H7 (cell line): Measurements from ENCODE around the gene MYOZ1. TPM values are rescaled to one million over a fixed set of nuclear protein-coding genes. Genes with fewer than 3 reads are reported as not detected.
"Not testable (repeated sequence)": the region's sequence is repeated elsewhere in the genome, so short reads cannot be mapped to it uniquely, and the experiment has no call there.

Experiments
- DNase-seq: peaks from one replicate; pipeline ENCODE4 v3.0.0; 2012
- H3K27me3 ChIP-seq: 2 replicates; pipeline ENCODE4 v1.6.0; 2011; ENCODE audit warnings: mild to moderate bottlenecking, low read length; ENCODE audit not compliant: control insufficient read depth, insufficient read depth
- H3K36me3 ChIP-seq: replicated peaks from 2 replicates; pipeline ENCODE4 v1.5.1; 2011; ENCODE audit warnings: low read length; ENCODE audit not compliant: control insufficient read depth, insufficient read depth
- H3K4me3 ChIP-seq: 2 replicates; pipeline ENCODE4 v1.5.1; 2011; ENCODE audit warnings: low read depth, mild to moderate bottlenecking, control low read depth, low read length, moderate library complexity; ENCODE audit not compliant: insufficient read depth
- total RNA-seq: library from RNA; depleted of rRNA; stranded (reverse); fragments of >200 nt; shearing (Covaris generic); gene quantifications from 2 replicates; pipeline ENCODE4 v1.2.3, GENCODE V29; 2014

Gene MYOZ1
- total RNA-seq, 1 experiment from 2014 or later = 2.0 TPM

GRCh38 chr10:73634421-73634820 is 6.9 kb downstream of the MYOZ1 start:
- H3K4me3 ChIP-seq = no peak overlapping the region
- H3K27me3 ChIP-seq = no peaks in the 10 kb centered on the region
- H3K36me3 ChIP-seq = no peaks in the 10 kb centered on the region
- peak; percentile 29 for DNase-seq

DNA sequence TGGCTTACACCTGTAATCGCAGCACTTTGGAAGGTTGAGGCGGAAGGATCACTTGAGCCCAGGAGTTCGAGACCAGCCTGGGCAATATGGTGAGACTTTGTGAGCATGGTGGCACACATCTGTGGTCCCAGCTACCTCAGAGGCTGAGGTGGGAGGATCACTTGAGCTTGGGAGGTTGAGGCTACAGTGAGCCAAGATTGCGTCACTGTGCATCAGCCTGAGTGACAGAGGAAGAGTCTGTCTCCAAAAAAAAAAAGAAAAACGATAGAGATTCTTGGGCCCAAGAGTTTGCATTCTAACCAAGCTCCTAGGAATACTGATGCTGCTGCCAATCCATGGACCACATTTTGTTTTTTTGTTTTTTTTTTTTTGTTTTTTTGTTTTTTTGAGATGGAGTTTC is 12.1 kb downstream of the MYOZ1 start:
- Histone ChIP-seq H3K27me3 (no peaks in the 10 kb centered on the region), H3K36me3 (no peaks in the 10 kb centered on the region)
- DNase-seq = no peak

GRCh38 chr10:73628405-73628804 is 12.9 kb downstream of the MYOZ1 start:
- DNase-seq = no peak
- H3K27me3 ChIP-seq = no peaks in the 10 kb centered on the region
- H3K4me3 ChIP-seq = no peak overlapping the region
- H3K36me3 ChIP-seq = no peaks in the 10 kb centered on the region

More for the DNA sequence above, 12.1 kb downstream of the MYOZ1 start:
- H3K4me3 ChIP-seq = no peak overlapping the region

GRCh38 chr10:73627300-73627699 is 14.0 kb downstream of the MYOZ1 start:
- DNase-seq = no peak
- Histone ChIP-seq H3K27me3 (no peaks in the 10 kb centered on the region), H3K36me3 (no peaks in the 10 kb centered on the region), H3K4me3 (no peak overlapping the region)

GRCh38 chr10:73625884-73626752 is 15.2 kb downstream of the MYOZ1 start:
- H3K36me3 ChIP-seq = no peaks in the 10 kb centered on the region
- DNase-seq = peak; percentile 96
- H3K27me3 ChIP-seq = no peaks in the 10 kb centered on the region
- peak overlapping the region; percentile 47 for H3K4me3 ChIP-seq

DNA sequence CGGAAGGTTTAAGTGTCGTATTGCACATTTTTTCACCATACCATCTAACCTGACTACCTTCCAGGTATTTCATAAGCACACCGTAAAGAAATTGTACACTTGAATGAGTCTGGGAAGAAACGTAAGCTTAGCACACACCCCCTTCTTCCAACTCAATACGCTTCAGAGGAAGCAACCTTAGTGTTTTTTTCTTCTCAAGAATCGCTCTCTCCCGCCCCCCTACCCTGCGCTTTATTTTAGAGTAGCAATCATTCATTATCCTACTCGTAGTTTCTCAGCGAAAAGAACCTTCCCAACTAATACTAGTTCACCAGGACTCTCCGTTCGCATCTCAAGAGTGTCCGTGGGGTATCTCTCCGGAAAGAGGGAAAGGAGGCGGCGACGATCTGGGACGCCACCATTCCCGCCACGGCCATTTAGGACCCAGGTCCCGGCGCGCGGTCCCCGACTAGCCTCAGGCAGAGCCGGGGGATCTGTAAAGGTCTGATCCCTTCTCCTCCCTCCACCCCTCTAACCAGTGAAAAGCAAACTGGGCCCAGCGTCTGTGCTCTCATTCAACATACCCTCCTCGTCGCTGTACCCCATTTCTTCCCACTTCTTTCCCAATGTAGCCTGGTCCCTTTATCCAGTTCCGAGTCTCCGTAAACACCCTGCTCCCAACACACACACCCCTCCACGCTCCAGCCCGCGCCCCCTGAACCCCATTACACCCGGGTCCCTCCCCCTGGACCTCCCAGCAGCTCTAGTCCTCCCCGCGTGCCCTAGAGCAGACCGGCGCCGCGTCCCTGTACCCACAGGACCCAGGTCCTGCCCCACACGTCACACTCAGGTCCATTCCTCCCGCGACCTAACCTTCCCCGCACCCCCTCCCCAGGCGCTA is 16.0 kb downstream of the MYOZ1 start:
- peak; percentile 88 for DNase-seq
- Histone ChIP-seq H3K27me3 (no peaks in the 10 kb centered on the region), H3K36me3 (no peaks in the 10 kb centered on the region), H3K4me3 (peak overlapping the region; percentile 47)

GRCh38 chr10:73623056-73623455 is 18.2 kb downstream of the MYOZ1 start:
- H3K4me3 ChIP-seq = no peak overlapping the region
- DNase-seq = no peak

GRCh38 chr10:73620974-73621373 is 20.3 kb downstream of the MYOZ1 start:
- DNase-seq, H3K4me3 ChIP-seq, H3K36me3 ChIP-seq, H3K27me3 ChIP-seq: not testable (repeated sequence)

More at GRCh38 chr10:73623056-73623455, 18.2 kb downstream of the MYOZ1 start:
- H3K36me3 ChIP-seq = no peaks in the 10 kb centered on the region
- no peaks in the 10 kb centered on the region for H3K27me3 ChIP-seq

DNA sequence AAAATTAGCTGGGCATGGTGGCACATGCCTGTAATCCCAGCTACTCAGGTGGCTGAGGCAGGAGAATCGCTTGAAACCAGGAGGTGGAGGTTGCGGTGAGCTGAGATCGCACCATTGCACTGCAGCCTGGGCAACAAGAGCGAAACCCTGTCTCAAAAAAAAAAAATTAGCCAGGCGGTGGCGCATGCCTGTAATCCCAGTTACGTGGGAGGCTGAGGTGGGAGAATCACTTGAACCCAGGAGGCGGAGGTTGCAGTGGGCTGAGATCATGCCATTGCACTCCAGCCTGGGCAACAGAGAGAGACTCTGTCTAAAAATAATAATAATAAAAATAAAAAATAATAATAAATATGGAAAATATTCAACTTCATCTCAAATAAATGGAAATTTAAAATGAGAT is 24.1 kb downstream of the MYOZ1 start:
- H3K36me3 ChIP-seq, H3K27me3 ChIP-seq, DNase-seq, H3K4me3 ChIP-seq: not testable (repeated sequence)

DNA sequence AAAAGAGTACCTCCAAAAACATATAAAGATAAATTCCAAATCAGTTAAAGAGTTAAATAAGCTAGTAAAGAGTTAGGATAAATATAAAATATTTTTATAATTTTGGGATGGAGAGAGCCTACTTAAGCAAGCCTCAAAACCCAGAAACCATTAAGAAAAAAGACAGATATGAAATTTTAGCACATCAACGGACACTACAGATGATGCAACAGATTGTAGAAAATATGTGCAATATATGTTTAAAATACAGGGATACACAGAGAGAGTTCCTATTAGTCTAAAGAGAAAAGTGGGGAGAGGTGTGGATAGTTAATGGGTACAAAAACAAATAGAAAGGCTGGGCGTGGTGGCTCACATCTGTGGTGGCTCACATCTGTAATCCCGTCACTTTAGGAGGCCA is 26.6 kb downstream of the MYOZ1 start:
- Histone ChIP-seq H3K36me3 (no peaks in the 10 kb centered on the region), H3K4me3 (no peak overlapping the region), H3K27me3 (no peaks in the 10 kb centered on the region)
- DNase-seq = no peak

GRCh38 chr10:73609116-73609515 is 32.2 kb downstream of the MYOZ1 start:
- DNase-seq = no peak
- no peak overlapping the region for H3K4me3 ChIP-seq

GRCh38 chr10:73601486-73601921 is 39.8 kb downstream of the MYOZ1 start:
- Histone ChIP-seq H3K36me3 (no peaks in the 10 kb centered on the region), H3K27me3 (no peaks in the 10 kb centered on the region), H3K4me3 (no peak overlapping the region)
- DNase-seq = peak; percentile 61

More at GRCh38 chr10:73609116-73609515, 32.2 kb downstream of the MYOZ1 start:
- Histone ChIP-seq H3K36me3 (no peaks in the 10 kb centered on the region), H3K27me3 (no peaks in the 10 kb centered on the region)

DNA sequence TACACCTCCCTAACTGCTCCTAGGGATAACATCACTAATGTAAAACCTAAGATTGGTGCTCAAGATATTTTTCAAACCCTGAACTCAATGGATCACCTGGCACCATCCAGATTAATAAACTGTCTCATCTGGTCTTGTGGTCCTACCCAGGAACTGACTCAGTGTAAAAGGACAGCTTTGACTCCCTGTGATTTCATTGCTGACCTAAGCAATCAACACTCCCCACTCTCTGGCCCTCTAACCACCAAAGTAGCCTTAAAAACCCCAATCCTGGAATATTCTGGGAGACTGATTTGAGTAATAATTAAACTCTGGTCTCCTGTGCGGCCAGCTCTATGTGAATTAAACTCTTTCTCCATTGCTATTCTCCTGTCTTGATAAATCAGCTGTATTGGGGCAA is 43.9 kb downstream of the MYOZ1 start:
- no peak for DNase-seq

GRCh38 chr10:73593812-73594211 is 47.5 kb downstream of the MYOZ1 start:
- Histone ChIP-seq H3K4me3 (no peak overlapping the region), H3K36me3 (no peaks in the 10 kb centered on the region), H3K27me3 (no peaks in the 10 kb centered on the region)
- no peak for DNase-seq

More for the DNA sequence above, 43.9 kb downstream of the MYOZ1 start:
- H3K36me3 ChIP-seq = no peaks in the 10 kb centered on the region
- no peaks in the 10 kb centered on the region for H3K27me3 ChIP-seq
- H3K4me3 ChIP-seq = no peak overlapping the region

- Histone ChIP-seq H3K36me3 (no peaks in the 10 kb centered on the region), H3K27me3 (no peaks in the 10 kb centered on the region), H3K4me3 (no peak overlapping the region)
- no peak for DNase-seq
Observed at GRCh38 chr10:73593110-73593509, 48.2 kb downstream of the MYOZ1 start.
